Adrenal gland (tissue), 12 donors: Measurements from ENCODE around the gene SLC25A17. TPM values are rescaled to one million over a fixed set of nuclear protein-coding genes. Genes with fewer than 3 reads are reported as not detected.

Experiments
- DNase-seq, 7 donors: peaks; one replicate each; pipeline ENCODE4 v3.0.0-alpha.2; 2019 to 2020
- H3K27ac ChIP-seq, 5 donors: fragments of 200-600 bp; sonication (generic) in 4 of 5; 1 replicate in 3 of 5; 2 replicates in 2 of 5; pipeline versions ENCODE4 v1.5.1 to v1.8.0; 2016 to 2020; ENCODE audit warnings: mild to moderate bottlenecking in 1 of 5
- H3K27me3 ChIP-seq: fragments of 200-600 bp; 2 replicates; pipeline ENCODE4 v1.8.0; 2021
- H3K36me3 ChIP-seq, 2 donors: fragments of 200-600 bp; replicated peaks in 1 of 2; 1 replicate in 1 of 2; 2 replicates in 1 of 2; pipeline versions ENCODE4 v1.5.1 to v1.8.0; 2018 to 2022
- H3K4me1 ChIP-seq, 2 donors: fragments of 200-600 bp; replicated peaks in 1 of 2; 1 replicate in 1 of 2; 2 replicates in 1 of 2; pipeline versions ENCODE4 v1.5.1 to v1.8.0; 2018 to 2021
- H3K4me3 ChIP-seq, 4 donors: fragments of 200-600 bp; sonication (generic) in 3 of 4; one replicate each; pipeline ENCODE4 v1.5.1; 2016 to 2018
- H3K9me3 ChIP-seq, 3 donors: fragments of 200-600 bp; sonication (generic) in 1 of 3; replicated peaks in 1 of 3; 1 replicate in 2 of 3; 2 replicates in 1 of 3; pipeline versions ENCODE4 v1.5.1 to v1.8.0; 2016 to 2021
- CTCF ChIP-seq, 6 experiments: fragments of 450-650 bp in 4 of 6; fragments of 200-600 bp in 2 of 6; sonication (generic) in 1 of 6; IDR thresholded peaks; 1 replicate in 5 of 6; 2 replicates in 1 of 6; pipeline versions ENCODE4 v1.5.1 to v1.8.0; 2016 to 2021; ENCODE audit warnings: antibody characterized with exemption in 6 of 6, mild to moderate bottlenecking in 2 of 6, moderate library complexity in 1 of 6
- POLR2A ChIP-seq, 2 donors: fragments of 450-650 bp; IDR thresholded peaks; one replicate each; pipeline ENCODE4 v1.6.1; 2017; ENCODE audit warnings: antibody characterized with exemption in 2 of 2, mild to moderate bottlenecking in 2 of 2, moderate library complexity in 1 of 2
- WGBS, 4 donors: extraction: QIAGEN DNeasy Blood & Tissue Kit in 2 of 4; methylation state at CpG; one replicate each; pipeline versions ENCODE4 v1.1.5 to v1.1.7; 2013 to 2017; 5-methylcytosine and 5-hydroxymethylcytosine counted together
- intact Hi-C, 2 donors: fragments of 100-400 bp; cut with DNase I; formaldehyde crosslinking; loops; one replicate each; pipeline versions ENCODE4 v1.14.1 to v1.15.0; 2022 to 2023
- polyA plus RNA-seq, 3 donors: library from polyadenylated mRNA; stranded (reverse); fragments of 200-250 nt in 2 of 3; fragments of 350-450 nt in 1 of 3; fragmentation: Illumina TruSeq in 1 of 3; extraction: RNeasy Lipid Tissue Mini Kit (QIAGEN cat#74804) in 1 of 3; gene quantifications; one replicate each; pipeline ENCODE4 v1.2.3, GENCODE V29; 2013 to 2014
- total RNA-seq, 9 donors: library from RNA; depleted of rRNA in 4 of 9; stranded (reverse); fragments of >200 nt in 4 of 9; fragments of 120-200 nt in 1 of 9; fragmentation: NEBNext Ultra II Directional in 1 of 9; extraction: Animal tissue kit (Norgen Biotek cat#: 25700) in 1 of 9; gene quantifications; one replicate each; pipeline versions ENCODE4 v1.1.0 to v1.2.4, GENCODE V29; 2013 to 2023
- donor health status: healthy with polysubstance abuse.
- donor health status: Bipolar disorder and iron deficiency.
- donor health status: DM: yes; HTN: yes; CAD: no.
- donor health status: DM: no; HTN: no; CAD: no.
- donor health status: DM: no; HTN: no; CAD: no.
- donor health status: DM: yes; HTN: yes; CAD: no.

SLC25A17 gene
- total and polyA plus RNA-seq, 12 donors = 13.2 to 40.8 (median 22.0) TPM

- DNase-seq = no peak
- Histone ChIP-seq H3K27ac (no peak overlapping the region), H3K27me3 (no peaks in the 10 kb centered on the region), H3K4me3 (no peak overlapping the region), H3K4me1 (peaks cover 0 to 6% of the 10 kb centered on the region in 2 donors), H3K9me3 (no peaks in the 10 kb centered on the region), H3K36me3 (no peaks in the 10 kb centered on the region)
- intact Hi-C loops = no loop called here
- no peak for TF ChIP-seq POLR2A (IDR thresholded peaks at IDR 0.05)
- TF ChIP-seq CTCF (IDR thresholded peaks at IDR 0.05) = no peak
- WGBS, 4 donors = 91 to 96% (median 93%) methylated on average over 4 of the region's 4 CpGs
These were observed 85.2 kb downstream of the SLC25A17 start for GRCh38 chr22:40733919-40734318.

- peaks cover 0 to 6% of the 10 kb centered on the region in 2 donors for H3K4me1 ChIP-seq
- H3K4me3 ChIP-seq = no peak overlapping the region
- no peaks in the 10 kb centered on the region for H3K9me3 ChIP-seq
- no peak for DNase-seq
- H3K27me3 ChIP-seq = no peaks in the 10 kb centered on the region
- H3K36me3 ChIP-seq = no peaks in the 10 kb centered on the region
- no peak for TF ChIP-seq CTCF (IDR thresholded peaks at IDR 0.05)
- no peak for TF ChIP-seq POLR2A (IDR thresholded peaks at IDR 0.05)
- intact Hi-C loops = no loop called here
- no peak overlapping the region for H3K27ac ChIP-seq
- 50 to 66% (median 60%) methylated on average over 2 of the region's 2 CpGs for WGBS, 4 donors
These were observed 86.2 kb downstream of the SLC25A17 start for GRCh38 chr22:40732999-40733292.

GRCh38 chr22:40729284-40729683 is 89.9 kb downstream of the SLC25A17 start:
- TF ChIP-seq POLR2A (IDR thresholded peaks at IDR 0.05) = no peak
- Histone ChIP-seq H3K27ac (no peak overlapping the region), H3K36me3 (no peaks in the 10 kb centered on the region), H3K27me3 (no peaks in the 10 kb centered on the region), H3K4me1 (peaks cover 0 to 6% of the 10 kb centered on the region in 2 donors), H3K9me3 (no peaks in the 10 kb centered on the region), H3K4me3 (no peak overlapping the region)
- no peak for DNase-seq
- intact Hi-C loops = no loop called here
- 78 to 100% (median 89%) methylated on average over 2 to 6 of the region's 6 CpGs for WGBS, 4 donors

- H3K27ac ChIP-seq = no peak overlapping the region
- H3K27me3 ChIP-seq = no peaks in the 10 kb centered on the region
- no peak for DNase-seq
- TF ChIP-seq POLR2A (IDR thresholded peaks at IDR 0.05) (no peak), CTCF (IDR thresholded peaks at IDR 0.05) (no peak)
- H3K4me3 ChIP-seq = no peak overlapping the region
- 56 to 72% (median 68%) methylated on average over 12 to 13 of the region's 13 CpGs for WGBS, 4 donors
- H3K36me3 ChIP-seq = no peaks in the 10 kb centered on the region
- intact Hi-C loops = no loop called here
- H3K9me3 ChIP-seq = no peaks in the 10 kb centered on the region
- peaks cover 0 to 6% of the 10 kb centered on the region in 2 donors for H3K4me1 ChIP-seq
These were observed 90.4 kb downstream of the SLC25A17 start for GRCh38 chr22:40728731-40729189.

GRCh38 chr22:40727964-40728615 is 91.1 kb downstream of the SLC25A17 start:
- WGBS, 4 donors = 90 to 94% (median 93%) methylated on average over 14 of the region's 14 CpGs
- H3K4me1 ChIP-seq = peaks cover 0 to 6% of the 10 kb centered on the region in 2 donors
- intact Hi-C loops = no loop called here
- DNase-seq = no peak
- no peak for TF ChIP-seq CTCF (IDR thresholded peaks at IDR 0.05)
- H3K4me3 ChIP-seq = no peak overlapping the region
- H3K9me3 ChIP-seq = no peaks in the 10 kb centered on the region
- H3K36me3 ChIP-seq = no peaks in the 10 kb centered on the region
- H3K27me3 ChIP-seq = no peaks in the 10 kb centered on the region
- H3K27ac ChIP-seq = no peak overlapping the region
